Adrenal gland (tissue), 5 donors: ENCODE results near the gene PTPN14.

Experiments used
- POLR2A ChIP-seq, 2 donors: fragments of 450-650 bp; IDR thresholded peaks; one replicate each; pipeline ENCODE4 v1.6.1; 2017; ENCODE audit warnings: antibody characterized with exemption in 2 of 2, mild to moderate bottlenecking in 2 of 2, moderate library complexity in 1 of 2
- TF ChIP-seq, protein P1 (sequence below), 6 experiments: fragments of 450-650 bp in 4 of 6; fragments of 200-600 bp in 2 of 6; sonication (generic) in 1 of 6; IDR thresholded peaks; 1 replicate in 5 of 6; 2 replicates in 1 of 6; pipeline versions ENCODE4 v1.5.1 to v1.8.0; 2016 to 2021; ENCODE audit warnings: antibody characterized with exemption in 6 of 6, mild to moderate bottlenecking in 2 of 6, moderate library complexity in 1 of 6
- donor health status: DM: no; HTN: no; CAD: no.

DNA sequence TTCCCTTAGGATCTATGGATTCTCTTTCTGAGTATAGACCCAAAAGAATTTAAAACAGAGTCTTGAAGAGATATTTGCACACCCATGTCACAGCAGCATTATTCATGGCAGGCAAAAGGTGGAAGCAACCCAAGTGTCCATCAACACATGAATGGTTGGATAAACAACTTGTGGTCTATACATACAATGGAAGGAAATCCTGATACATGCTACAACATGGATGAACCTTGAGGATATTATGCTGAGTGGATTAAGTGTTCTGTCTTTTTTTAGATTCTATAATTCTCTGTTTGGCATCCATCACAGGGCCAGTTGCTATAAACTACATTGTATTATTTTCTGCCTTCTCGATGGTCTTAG lies 39.8 kb downstream of the PTPN14 start:
- TF ChIP-seq, protein P1, sequence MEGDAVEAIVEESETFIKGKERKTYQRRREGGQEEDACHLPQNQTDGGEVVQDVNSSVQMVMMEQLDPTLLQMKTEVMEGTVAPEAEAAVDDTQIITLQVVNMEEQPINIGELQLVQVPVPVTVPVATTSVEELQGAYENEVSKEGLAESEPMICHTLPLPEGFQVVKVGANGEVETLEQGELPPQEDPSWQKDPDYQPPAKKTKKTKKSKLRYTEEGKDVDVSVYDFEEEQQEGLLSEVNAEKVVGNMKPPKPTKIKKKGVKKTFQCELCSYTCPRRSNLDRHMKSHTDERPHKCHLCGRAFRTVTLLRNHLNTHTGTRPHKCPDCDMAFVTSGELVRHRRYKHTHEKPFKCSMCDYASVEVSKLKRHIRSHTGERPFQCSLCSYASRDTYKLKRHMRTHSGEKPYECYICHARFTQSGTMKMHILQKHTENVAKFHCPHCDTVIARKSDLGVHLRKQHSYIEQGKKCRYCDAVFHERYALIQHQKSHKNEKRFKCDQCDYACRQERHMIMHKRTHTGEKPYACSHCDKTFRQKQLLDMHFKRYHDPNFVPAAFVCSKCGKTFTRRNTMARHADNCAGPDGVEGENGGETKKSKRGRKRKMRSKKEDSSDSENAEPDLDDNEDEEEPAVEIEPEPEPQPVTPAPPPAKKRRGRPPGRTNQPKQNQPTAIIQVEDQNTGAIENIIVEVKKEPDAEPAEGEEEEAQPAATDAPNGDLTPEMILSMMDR (IDR thresholded peaks at IDR 0.05): no peak
- no peak for TF ChIP-seq POLR2A (IDR thresholded peaks at IDR 0.05)
